HCT116 (cell line): ENCODE results near the gene CYP3A7. TPM values are rescaled to one million over a fixed set of nuclear protein-coding genes. Genes with fewer than 3 reads are reported as not detected.

Experiments
- ATAC-seq: fragments of 200-7000 bp; cut with Tn5 transposase; 2 replicates; pipeline ENCODE4 v1.9.1; 2020; ENCODE audit warnings: mild to moderate bottlenecking, moderate library complexity
- BruUV-seq: library from RNA; stranded (reverse); fragments of 400-500 nt; replicated peaks from 2 replicates; lab custom pipeline; 2021; lab: Mats Ljungman, UMichigan
- CTCF ChIA-PET: fragments of 300-600 bp; sonication (Branson Sonifier 250); formaldehyde crosslinking; loops from one replicate; lab custom pipeline; 2021; ENCODE audit warnings: antibody characterized with exemption; lab: Charles Lee
- POLR2A ChIA-PET: fragments of 300-600, 350-600 bp; sonication (Branson Sonifier 250); formaldehyde crosslinking; loops from one replicate; lab custom pipeline; 2021; ENCODE audit warnings: antibody characterized with exemption; lab: Charles Lee
- RAD21 ChIA-PET, 2 experiments: fragments of 300-600 bp; sonication (Branson Sonifier 250); formaldehyde crosslinking; loops; one replicate each; lab custom pipeline; 2023; ENCODE audit warnings: low total read pairs in 2 of 2; ENCODE audit not compliant: uncharacterized antibody in 2 of 2, unreplicated experiment in 2 of 2, low non-redundant PET in 1 of 2; lab: Charles Lee
- DNase-seq: peaks from one replicate; pipeline ENCODE4 v3.0.0-alpha.2; 2010; ENCODE audit warnings: low read depth, low spot score
- H2AFZ ChIP-seq: fragments of 200-600 bp; shearing (Covaris generic), sonication (generic); 2 replicates; pipeline ENCODE4 v1.6.1; 2017; ENCODE audit warnings: low read depth, mixed run types, mixed read lengths, antibody characterized with exemption, low read length; ENCODE audit not compliant: poor library complexity, severe bottlenecking
- H3K27ac ChIP-seq: 2 replicates; pipeline ENCODE4 v1.5.1; 2012; ENCODE audit warnings: low read depth, low read length
- H3K27me3 ChIP-seq: fragments of 200-600 bp; sonication (generic); 2 replicates; pipeline ENCODE4 v1.6.1; 2016; ENCODE audit warnings: mixed run types, low read length, mixed read lengths; ENCODE audit not compliant: insufficient read depth
- H3K36me3 ChIP-seq, 2 experiments: fragments of 200-500 bp in 1 of 2; fragments of 200-600 bp in 1 of 2; sonication (Bioruptor generic) in 1 of 2; sonication (generic) in 1 of 2; 2 replicates each; pipeline versions ENCODE4 v1.5.1 to v1.6.1; 2014 to 2016; ENCODE audit warnings: low read length in 2 of 2, inconsistent platforms in 1 of 2, mixed read lengths in 1 of 2, mixed run types in 1 of 2; ENCODE audit not compliant: insufficient read depth in 2 of 2, control insufficient read depth in 1 of 2
- H3K4me1 ChIP-seq, 2 experiments: fragments of 200-600 bp in 1 of 2; sonication (generic) in 1 of 2; 2 replicates each; pipeline versions ENCODE4 v1.5.1 to v1.6.1; 2012 to 2017; ENCODE audit warnings: low read length in 2 of 2, inconsistent platforms in 1 of 2, mild to moderate bottlenecking in 1 of 2, mixed read lengths in 1 of 2, mixed run types in 1 of 2, moderate library complexity in 1 of 2; ENCODE audit not compliant: insufficient read depth in 2 of 2, control insufficient read depth in 1 of 2
- H3K4me2 ChIP-seq: fragments of 200-600 bp; sonication (generic); 2 replicates; pipeline ENCODE4 v1.6.1; 2017; ENCODE audit warnings: mixed run types, low read length, mixed read lengths
- H3K4me3 ChIP-seq, 2 experiments: fragments of 200-600 bp in 1 of 2; sonication (generic) in 1 of 2; replicated peaks in 1 of 2; 2 replicates each; pipeline ENCODE4 v1.5.1; 2011 to 2016; ENCODE audit warnings: low read length in 2 of 2, control low read depth in 1 of 2, low read depth in 1 of 2, mild to moderate bottlenecking in 1 of 2, mixed read lengths in 1 of 2, mixed run types in 1 of 2
- H3K79me2 ChIP-seq: fragments of 200-600 bp; sonication (generic); 2 replicates; pipeline ENCODE4 v1.6.1; 2017; ENCODE audit warnings: mild to moderate bottlenecking, mixed run types, low read length, moderate library complexity, mixed read lengths; ENCODE audit not compliant: insufficient read depth
- H3K9ac ChIP-seq: fragments of 200-600 bp; sonication (generic); 2 replicates; pipeline ENCODE4 v1.6.1; 2016; ENCODE audit warnings: low read length, mixed read lengths
- H3K9me2 ChIP-seq: fragments of 200-600 bp; sonication (generic), shearing (Covaris generic); 2 replicates; pipeline ENCODE4 v1.6.1; 2017; ENCODE audit warnings: mixed run types, mild to moderate bottlenecking, moderate library complexity; ENCODE audit not compliant: insufficient read depth
- H3K9me3 ChIP-seq, 2 experiments: fragments of 200-500 bp in 1 of 2; fragments of 200-600 bp in 1 of 2; sonication (Bioruptor generic) in 1 of 2; sonication (generic) in 1 of 2; 2 replicates each; pipeline ENCODE4 v1.6.1; 2014 to 2017; ENCODE audit warnings: low read length in 2 of 2, mixed read lengths in 2 of 2, inconsistent platforms in 1 of 2, low read depth in 1 of 2, mild to moderate bottlenecking in 1 of 2, mixed run types in 1 of 2, moderate library complexity in 1 of 2; ENCODE audit not compliant: control insufficient read depth in 1 of 2, insufficient read depth in 1 of 2
- H4K20me1 ChIP-seq: fragments of 200-600 bp; sonication (generic), shearing (Covaris generic); 2 replicates; pipeline ENCODE4 v1.6.1; 2017; ENCODE audit warnings: mixed run types, mild to moderate bottlenecking, moderate library complexity; ENCODE audit not compliant: insufficient read depth
- CEBPB ChIP-seq: IDR thresholded peaks from 2 replicates; pipeline ENCODE4 v1.6.1; 2012; ENCODE audit warnings: low read depth
- CTCF ChIP-seq, 3 experiments: fragments of 200-600 bp in 1 of 3; sonication (generic) in 1 of 3; IDR thresholded peaks in 2 of 3; conservative IDR thresholded peaks in 1 of 3; 2 replicates each; pipeline ENCODE4 v1.5.1; 2012 to 2017; ENCODE audit warnings: low read depth in 2 of 3, low read length in 2 of 3, antibody characterized with exemption in 1 of 3, borderline replicate concordance in 1 of 3, control low read depth in 1 of 3, mild to moderate bottlenecking in 1 of 3, mixed read lengths in 1 of 3, mixed run types in 1 of 3, moderate library complexity in 1 of 3; ENCODE audit not compliant: insufficient read depth in 1 of 3
- EGR1 ChIP-seq: IDR thresholded peaks from 2 replicates; pipeline ENCODE4 v1.6.1; 2012; ENCODE audit warnings: low read depth
- ELF1 ChIP-seq: IDR thresholded peaks from 2 replicates; pipeline ENCODE4 v1.6.1; 2012; ENCODE audit warnings: low read depth, borderline replicate concordance
- EZH2 ChIP-seq: fragments of 200-600 bp; sonication (generic); IDR thresholded peaks from 2 replicates; pipeline ENCODE4 v1.6.1; 2017; ENCODE audit warnings: antibody characterized with exemption, mixed run types
- POLR2A ChIP-seq: IDR thresholded peaks from 2 replicates; pipeline ENCODE4 v1.7.0; 2011; ENCODE audit warnings: borderline replicate concordance; ENCODE audit not compliant: insufficient read depth, insufficient read length; ENCODE audit errors: extremely low read depth
- SIN3A ChIP-seq: IDR thresholded peaks from 2 replicates; pipeline ENCODE4 v1.6.1; 2012; ENCODE audit warnings: low read depth
- SRF ChIP-seq: IDR thresholded peaks from 2 replicates; pipeline ENCODE4 v1.6.1; 2012; ENCODE audit warnings: low read depth
- ZNF274 ChIP-seq: fragments of 200-500 bp; sonication (Bioruptor generic); IDR thresholded peaks from 2 replicates; pipeline ENCODE4 v1.6.1; 2014; ENCODE audit warnings: mild to moderate bottlenecking, low read depth, low read length, inconsistent platforms
- intact Hi-C: fragments of 100-400 bp; cut with micrococcal nuclease; formaldehyde crosslinking; loops from 2 replicates; pipeline ENCODE4 v1.10.0; 2022
- total RNA-seq: library from RNA; stranded (reverse); gene quantifications from one replicate; pipeline ENCODE4 v1.2.1, GENCODE V29; 2021; ENCODE audit not compliant: unreplicated experiment
- TF ChIP-seq, protein P1 (sequence below): IDR thresholded peaks from 2 replicates; pipeline ENCODE4 v1.6.1; 2012; ENCODE audit warnings: low read depth
- TF ChIP-seq, protein P2 (sequence below): IDR thresholded peaks from 2 replicates; pipeline ENCODE4 v1.6.1; 2012
- TF ChIP-seq, protein P3 (sequence below): IDR thresholded peaks from 2 replicates; pipeline ENCODE4 v1.6.1; 2011; ENCODE audit warnings: mild to moderate bottlenecking, low read length, moderate library complexity; ENCODE audit not compliant: insufficient replicate concordance; ENCODE audit errors: extremely low read depth
- TF ChIP-seq, protein P4 (sequence below): IDR thresholded peaks from 2 replicates; pipeline ENCODE4 v1.6.1; 2012

The CYP3A7 gene
- total RNA-seq, 1 experiment from 2014 or later, result not detected

GRCh38 chr7:99739699-99740572, 4.9 kb upstream of the CYP3A7 start (continued):
- TF ChIP-seq, protein P1, sequence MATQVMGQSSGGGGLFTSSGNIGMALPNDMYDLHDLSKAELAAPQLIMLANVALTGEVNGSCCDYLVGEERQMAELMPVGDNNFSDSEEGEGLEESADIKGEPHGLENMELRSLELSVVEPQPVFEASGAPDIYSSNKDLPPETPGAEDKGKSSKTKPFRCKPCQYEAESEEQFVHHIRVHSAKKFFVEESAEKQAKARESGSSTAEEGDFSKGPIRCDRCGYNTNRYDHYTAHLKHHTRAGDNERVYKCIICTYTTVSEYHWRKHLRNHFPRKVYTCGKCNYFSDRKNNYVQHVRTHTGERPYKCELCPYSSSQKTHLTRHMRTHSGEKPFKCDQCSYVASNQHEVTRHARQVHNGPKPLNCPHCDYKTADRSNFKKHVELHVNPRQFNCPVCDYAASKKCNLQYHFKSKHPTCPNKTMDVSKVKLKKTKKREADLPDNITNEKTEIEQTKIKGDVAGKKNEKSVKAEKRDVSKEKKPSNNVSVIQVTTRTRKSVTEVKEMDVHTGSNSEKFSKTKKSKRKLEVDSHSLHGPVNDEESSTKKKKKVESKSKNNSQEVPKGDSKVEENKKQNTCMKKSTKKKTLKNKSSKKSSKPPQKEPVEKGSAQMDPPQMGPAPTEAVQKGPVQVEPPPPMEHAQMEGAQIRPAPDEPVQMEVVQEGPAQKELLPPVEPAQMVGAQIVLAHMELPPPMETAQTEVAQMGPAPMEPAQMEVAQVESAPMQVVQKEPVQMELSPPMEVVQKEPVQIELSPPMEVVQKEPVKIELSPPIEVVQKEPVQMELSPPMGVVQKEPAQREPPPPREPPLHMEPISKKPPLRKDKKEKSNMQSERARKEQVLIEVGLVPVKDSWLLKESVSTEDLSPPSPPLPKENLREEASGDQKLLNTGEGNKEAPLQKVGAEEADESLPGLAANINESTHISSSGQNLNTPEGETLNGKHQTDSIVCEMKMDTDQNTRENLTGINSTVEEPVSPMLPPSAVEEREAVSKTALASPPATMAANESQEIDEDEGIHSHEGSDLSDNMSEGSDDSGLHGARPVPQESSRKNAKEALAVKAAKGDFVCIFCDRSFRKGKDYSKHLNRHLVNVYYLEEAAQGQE, result no peak
- TF ChIP-seq EGR1, result no peak
- TF ChIP-seq POLR2A, result no peak
- no peak for TF ChIP-seq ELF1
- TF ChIP-seq, protein P2, sequence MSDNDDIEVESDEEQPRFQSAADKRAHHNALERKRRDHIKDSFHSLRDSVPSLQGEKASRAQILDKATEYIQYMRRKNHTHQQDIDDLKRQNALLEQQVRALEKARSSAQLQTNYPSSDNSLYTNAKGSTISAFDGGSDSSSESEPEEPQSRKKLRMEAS, result no peak
- TF ChIP-seq, all 23 proteins: peak for 0

DNA sequence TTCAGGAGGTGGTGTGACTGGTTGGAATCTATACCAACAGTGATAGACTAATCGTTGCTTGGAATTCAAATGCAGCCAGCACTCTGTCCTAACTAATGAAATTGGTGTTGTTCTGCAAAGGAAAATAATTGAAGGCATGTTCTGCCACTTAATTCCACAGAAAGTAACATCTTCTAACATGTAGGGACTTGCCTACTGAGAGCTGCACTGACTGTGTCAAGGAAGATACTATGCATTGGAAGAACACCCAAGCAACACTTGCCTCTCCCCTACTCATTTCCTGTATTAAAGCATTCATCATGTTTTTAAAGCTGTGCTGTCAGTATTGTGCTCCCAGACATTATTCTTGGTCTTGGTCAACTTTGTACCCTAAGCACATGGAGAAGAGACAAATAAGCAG, 2.7 kb upstream of the CYP3A7 start:
- Histone ChIP-seq H3K4me1 (no peaks in the 10 kb centered on the region), H3K36me3 (no peaks in the 10 kb centered on the region), H3K27me3 (no peaks in the 10 kb centered on the region), H3K4me2 (no peak overlapping the region), H4K20me1 (no peaks in the 10 kb centered on the region), H3K9me3 (no peaks in the 10 kb centered on the region), H3K9me2 (no peaks in the 10 kb centered on the region), H3K27ac (no peak overlapping the region), H2AFZ (no peak overlapping the region), H3K79me2 (no peaks in the 10 kb centered on the region), H3K9ac (no peak overlapping the region), H3K4me3 (no peak overlapping the region)
- CTCF ChIA-PET, result no interaction called here
- no TSS peak for BruUV-seq
- intact Hi-C loops, result no loop called here
- RAD21 ChIA-PET, result no interaction called here
- POLR2A ChIA-PET, result no interaction called here
- no peak for ATAC-seq
- no peak for TF ChIP-seq CEBPB
- no peak for TF ChIP-seq SIN3A
- no peak for TF ChIP-seq EZH2
- TF ChIP-seq CTCF (IDR thresholded peaks at IDR 0.05 in 2 of 3, conservative IDR thresholded peaks at IDR 0.05 in 1 of 3; ENCODE audit: borderline replicate concordance in 1 of 3, insufficient read depth in 1 of 3, low read depth in 2 of 3, low read length in 2 of 3), result no peak
- no peak for TF ChIP-seq ZNF274
- TF ChIP-seq, protein P3, sequence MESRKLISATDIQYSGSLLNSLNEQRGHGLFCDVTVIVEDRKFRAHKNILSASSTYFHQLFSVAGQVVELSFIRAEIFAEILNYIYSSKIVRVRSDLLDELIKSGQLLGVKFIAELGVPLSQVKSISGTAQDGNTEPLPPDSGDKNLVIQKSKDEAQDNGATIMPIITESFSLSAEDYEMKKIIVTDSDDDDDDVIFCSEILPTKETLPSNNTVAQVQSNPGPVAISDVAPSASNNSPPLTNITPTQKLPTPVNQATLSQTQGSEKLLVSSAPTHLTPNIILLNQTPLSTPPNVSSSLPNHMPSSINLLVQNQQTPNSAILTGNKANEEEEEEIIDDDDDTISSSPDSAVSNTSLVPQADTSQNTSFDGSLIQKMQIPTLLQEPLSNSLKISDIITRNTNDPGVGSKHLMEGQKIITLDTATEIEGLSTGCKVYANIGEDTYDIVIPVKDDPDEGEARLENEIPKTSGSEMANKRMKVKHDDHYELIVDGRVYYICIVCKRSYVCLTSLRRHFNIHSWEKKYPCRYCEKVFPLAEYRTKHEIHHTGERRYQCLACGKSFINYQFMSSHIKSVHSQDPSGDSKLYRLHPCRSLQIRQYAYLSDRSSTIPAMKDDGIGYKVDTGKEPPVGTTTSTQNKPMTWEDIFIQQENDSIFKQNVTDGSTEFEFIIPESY, result no peak
- no peak for TF ChIP-seq POLR2A
- TF ChIP-seq, protein P2, result no peak
- TF ChIP-seq SRF, result no peak
- TF ChIP-seq, protein P4, sequence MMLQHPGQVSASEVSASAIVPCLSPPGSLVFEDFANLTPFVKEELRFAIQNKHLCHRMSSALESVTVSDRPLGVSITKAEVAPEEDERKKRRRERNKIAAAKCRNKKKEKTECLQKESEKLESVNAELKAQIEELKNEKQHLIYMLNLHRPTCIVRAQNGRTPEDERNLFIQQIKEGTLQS, result no peak
- DNase-seq, result no peak
